ENCODE data around the gene CYFIP2. TPM values are rescaled to one million over a fixed set of nuclear protein-coding genes. Genes with fewer than 3 reads are reported as not detected.
A peak's percentile ranks its signal among the peaks of the same experiment; 100 is the strongest.

The CYFIP2 gene
- total RNA-seq, 1 donor from 2014 or later = 33.3 TPM

GRCh38 chr5:157283434-157283833, 17.5 kb downstream of the CYFIP2 start:
- intact Hi-C loops (cut with micrococcal nuclease) = no loop called here
- peak; percentile 40 for DNase-seq
- ATAC-seq = peak; percentile 40

GRCh38 chr5:157284458-157285212, 18.7 kb downstream of the CYFIP2 start:
- intact Hi-C loops (cut with micrococcal nuclease) = no loop called here
- ATAC-seq (peak; percentile 23), DNase-seq (no peak)

GRCh38 chr5:157285310-157286035, 19.6 kb downstream of the CYFIP2 start:
- peak; percentile 24 for ATAC-seq
- intact Hi-C loops (cut with micrococcal nuclease) = no loop called here
- DNase-seq = no peak

GRCh38 chr5:157286761-157287211, 20.9 kb downstream of the CYFIP2 start:
- peak; percentile 71 for DNase-seq
- intact Hi-C loops (cut with micrococcal nuclease) = no loop called here

GRCh38 chr5:157288405-157289163, 22.7 kb downstream of the CYFIP2 start:
- no peak for DNase-seq
- peak; percentile 62 for ATAC-seq
- intact Hi-C loops (cut with micrococcal nuclease) = no loop called here

More at GRCh38 chr5:157286761-157287211, 20.9 kb downstream of the CYFIP2 start:
- peak; percentile 78 for ATAC-seq

- intact Hi-C loops (cut with micrococcal nuclease) = no loop called here
- no peak for DNase-seq
- ATAC-seq = no peak
Observed at GRCh38 chr5:157289164-157289819, 23.4 kb downstream of the CYFIP2 start.

GRCh38 chr5:157290156-157290980, 24.4 kb downstream of the CYFIP2 start:
- no peak for ATAC-seq
- intact Hi-C loops (cut with micrococcal nuclease) = no loop called here
- DNase-seq = no peak

- DNase-seq = peak; percentile 38
- intact Hi-C loops (cut with micrococcal nuclease) = no loop called here
Observed at GRCh38 chr5:157290981-157291711, 25.2 kb downstream of the CYFIP2 start.

GRCh38 chr5:157292599-157292998, 26.7 kb downstream of the CYFIP2 start:
- intact Hi-C loops (cut with micrococcal nuclease) = no loop called here
- no peak for ATAC-seq
- no peak for DNase-seq

More at GRCh38 chr5:157290981-157291711, 25.2 kb downstream of the CYFIP2 start:
- ATAC-seq = no peak

GRCh38 chr5:157294407-157295091, 28.6 kb downstream of the CYFIP2 start:
- intact Hi-C loops (cut with micrococcal nuclease) = no loop called here
- DNase-seq (no peak), ATAC-seq (no peak)

- no peak for ATAC-seq
- intact Hi-C loops (cut with micrococcal nuclease) = no loop called here
- no peak for DNase-seq
Observed at GRCh38 chr5:157295247-157295646, 29.3 kb downstream of the CYFIP2 start.

- ATAC-seq (no peak), DNase-seq (no peak)
- intact Hi-C loops (cut with micrococcal nuclease) = no loop called here
Observed at GRCh38 chr5:157300564-157300963, 34.6 kb downstream of the CYFIP2 start.

GRCh38 chr5:157301066-157301465, 35.1 kb downstream of the CYFIP2 start:
- ATAC-seq = no peak
- intact Hi-C loops (cut with micrococcal nuclease) = no loop called here

GRCh38 chr5:157303023-157303422, 37.1 kb downstream of the CYFIP2 start:
- ATAC-seq (no peak), DNase-seq (no peak)
- intact Hi-C loops (cut with micrococcal nuclease) = no loop called here

More at GRCh38 chr5:157301066-157301465, 35.1 kb downstream of the CYFIP2 start:
- no peak for DNase-seq

GRCh38 chr5:157303667-157304327, 37.9 kb downstream of the CYFIP2 start:
- ATAC-seq (peak; percentile 89), DNase-seq (peak; percentile 87)
- intact Hi-C loops (cut with micrococcal nuclease) = no loop called here

GRCh38 chr5:157306081-157306480, 40.2 kb downstream of the CYFIP2 start:
- ATAC-seq (peak; percentile 30), DNase-seq (no peak)
- intact Hi-C loops (cut with micrococcal nuclease) = no loop called here

Measured in left ventricle myocardium superior (tissue), 1 donor.